ENCODE data around the gene ZNF93. TPM values are rescaled to one million over a fixed set of nuclear protein-coding genes. Genes with fewer than 3 reads are reported as not detected.

The ZNF93 gene
- total RNA-seq, 1 donor from 2014 or later, result 1.9 TPM

DNA sequence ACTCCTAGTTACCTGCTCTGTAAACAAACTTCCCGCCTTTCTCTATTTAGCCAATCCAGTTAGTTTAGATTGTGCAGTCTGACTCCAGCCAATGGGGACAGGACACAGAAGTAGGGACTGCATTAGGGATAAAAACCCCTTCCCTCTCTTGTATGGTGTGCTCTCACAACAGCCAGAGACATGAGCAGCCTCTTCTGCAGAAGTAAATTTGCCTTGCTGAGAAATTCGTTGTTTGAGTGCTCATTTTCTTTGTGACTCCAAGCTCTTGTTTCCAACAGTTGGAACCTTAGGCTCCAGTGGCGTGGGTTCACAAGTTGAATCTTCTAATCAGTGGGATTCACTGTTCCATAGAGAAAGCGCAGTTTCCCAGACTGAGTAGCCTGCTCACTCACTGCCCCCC is 66.1 kb downstream of the ZNF93 start:
- Histone ChIP-seq H3K9me3 (peaks cover 12% of the 10 kb centered on the region), H3K4me1 (no peaks in the 10 kb centered on the region), H3K4me3 (no peak overlapping the region), H3K36me3 (no peaks in the 10 kb centered on the region), H3K27ac (no peak overlapping the region), H3K27me3 (no peaks in the 10 kb centered on the region)
- ATAC-seq (no peak), DNase-seq (no peak)
- TF ChIP-seq CTCF (IDR thresholded peaks at IDR 0.05), result no peak
- intact Hi-C loops (cut with DNase I), result no loop called here

Other genes with a start within 250 kb of the ZNF93 start
- gene ATP13A1, start 237.3 kb upstream of the ZNF93 start, total RNA-seq, result 55.5 TPM
- 11.1 TPM for gene ZNF101, start 232.1 kb upstream of the ZNF93 start, total RNA-seq
- 6.4 TPM for gene ZNF14, start 167.8 kb upstream of the ZNF93 start, total RNA-seq
- 22.1 TPM for gene ZNF506, start 79.2 kb upstream of the ZNF93 start, total RNA-seq
- 8.1 TPM for gene ZNF253, start 35.1 kb upstream of the ZNF93 start, total RNA-seq
- 9.6 TPM for gene ZNF682, start 138.6 kb downstream of the ZNF93 start, total RNA-seq
- gene ZNF90, start 177.1 kb downstream of the ZNF93 start, total RNA-seq, result 7.6 TPM

Data from upper lobe of right lung (tissue), 1 donor.